Measurements from ENCODE around the gene APOC1. TPM values are rescaled to one million over a fixed set of nuclear protein-coding genes. Genes with fewer than 3 reads are reported as not detected.

APOC1 gene
- total RNA-seq, 1 donor from 2014 or later, result 16.1 TPM

- Histone ChIP-seq H3K79me2 (ENCODE audit: low read depth) (no peaks in the 10 kb centered on the region), H3K9me3 (ENCODE audit: low read depth) (no peaks in the 10 kb centered on the region), H2AFZ (replicated peaks) (no peak overlapping the region), H4K20me1 (ENCODE audit: low read depth) (no peaks in the 10 kb centered on the region), H3K4me3 (no peak overlapping the region), H3K4me2 (no peak overlapping the region), H3K9ac (no peak overlapping the region), H3F3A (ENCODE audit: low read depth) (no peaks in the 10 kb centered on the region), H3K4me1 (no peaks in the 10 kb centered on the region), H3K36me3 (no peaks in the 10 kb centered on the region), H3K27ac (no peak overlapping the region), H3K27me3 (no peaks in the 10 kb centered on the region)
- H3K9me3 Mint-ChIP-seq, result no peaks in the 10 kb centered on the region
- peaks cover 11% of the 10 kb centered on the region for H3K4me1 Mint-ChIP-seq
- no peak overlapping the region for H3K27ac Mint-ChIP-seq
- H3K27me3 Mint-ChIP-seq (ENCODE audit: insufficient read depth, low read depth), result peaks cover 12% of the 10 kb centered on the region
- no peak for DNase-seq (ENCODE audit: low spot score)
- H3K4me3 Mint-ChIP-seq, result no peak overlapping the region
- H3K36me3 Mint-ChIP-seq, result no peaks in the 10 kb centered on the region
- TF ChIP-seq CTCF (IDR thresholded peaks at IDR 0.05), result no peak
- TF ChIP-seq EZH2phosphoT487 (IDR thresholded peaks at IDR 0.05), result no peak
- TF ChIP-seq EZH2 (IDR thresholded peaks at IDR 0.05), result no peak
Measured at GRCh38 chr19:44927746-44928145, 13.3 kb downstream of the APOC1 start.

GRCh38 chr19:44930088-44930487 lies 15.7 kb downstream of the APOC1 start:
- Mint-ChIP-seq H3K27ac (no peak overlapping the region), H3K36me3 (no peaks in the 10 kb centered on the region), H3K4me1 (peaks cover 11% of the 10 kb centered on the region), H3K27me3 (ENCODE audit: insufficient read depth, low read depth) (peaks cover 15% of the 10 kb centered on the region), H3K9me3 (no peaks in the 10 kb centered on the region), H3K4me3 (no peak overlapping the region)
- Histone ChIP-seq H4K20me1 (ENCODE audit: low read depth) (no peaks in the 10 kb centered on the region), H3K4me1 (no peaks in the 10 kb centered on the region), H3F3A (ENCODE audit: low read depth) (no peaks in the 10 kb centered on the region), H3K79me2 (ENCODE audit: low read depth) (no peaks in the 10 kb centered on the region), H3K4me2 (no peak overlapping the region), H3K36me3 (no peaks in the 10 kb centered on the region), H3K27ac (no peak overlapping the region), H3K27me3 (no peaks in the 10 kb centered on the region), H3K9ac (no peak overlapping the region), H3K9me3 (ENCODE audit: low read depth) (no peaks in the 10 kb centered on the region), H2AFZ (replicated peaks) (no peak overlapping the region), H3K4me3 (no peak overlapping the region)
- no peak for TF ChIP-seq EZH2 (IDR thresholded peaks at IDR 0.05)
- TF ChIP-seq CTCF (IDR thresholded peaks at IDR 0.05), result no peak
- no peak for DNase-seq (ENCODE audit: low spot score)

- H3K27me3 ChIP-seq, result no peaks in the 10 kb centered on the region
- H3K36me3 ChIP-seq, result no peaks in the 10 kb centered on the region
- H2AFZ ChIP-seq (replicated peaks), result no peak overlapping the region
- H3K36me3 Mint-ChIP-seq, result no peaks in the 10 kb centered on the region
- no peak for DNase-seq (ENCODE audit: low spot score)
- no peak overlapping the region for H3K9ac ChIP-seq
- no peak overlapping the region for H3K27ac Mint-ChIP-seq
- TF ChIP-seq CTCF (IDR thresholded peaks at IDR 0.05), result no peak
- no peak for TF ChIP-seq EZH2 (IDR thresholded peaks at IDR 0.05)
- no peak for TF ChIP-seq EZH2phosphoT487 (IDR thresholded peaks at IDR 0.05)
- H3K4me3 Mint-ChIP-seq, result no peak overlapping the region
- no peak overlapping the region for H3K4me2 ChIP-seq
- peaks cover 9% of the 10 kb centered on the region for H3K4me1 Mint-ChIP-seq
- no peaks in the 10 kb centered on the region for H3K9me3 Mint-ChIP-seq
- H3K79me2 ChIP-seq (ENCODE audit: low read depth), result no peaks in the 10 kb centered on the region
- no peak overlapping the region for H3K27ac ChIP-seq
- H3K4me1 ChIP-seq, result no peaks in the 10 kb centered on the region
- H3K27me3 Mint-ChIP-seq (ENCODE audit: insufficient read depth, low read depth), result peaks cover 12% of the 10 kb centered on the region
- no peaks in the 10 kb centered on the region for H3K9me3 ChIP-seq (ENCODE audit: low read depth)
- no peak overlapping the region for H3K4me3 ChIP-seq
- H4K20me1 ChIP-seq (ENCODE audit: low read depth), result no peaks in the 10 kb centered on the region
- no peaks in the 10 kb centered on the region for H3F3A ChIP-seq (ENCODE audit: low read depth)
Measured at GRCh38 chr19:44931541-44931940, 17.1 kb downstream of the APOC1 start.

- DNase-seq (ENCODE audit: low spot score), result no peak
- no peak overlapping the region for H3K9ac ChIP-seq
- TF ChIP-seq EZH2 (IDR thresholded peaks at IDR 0.05) (no peak), EZH2phosphoT487 (IDR thresholded peaks at IDR 0.05) (no peak), CTCF (IDR thresholded peaks at IDR 0.05) (no peak)
- H3K36me3 Mint-ChIP-seq, result no peaks in the 10 kb centered on the region
- peaks cover 4% of the 10 kb centered on the region for H3K4me1 Mint-ChIP-seq
- H3K9me3 Mint-ChIP-seq, result no peaks in the 10 kb centered on the region
- no peak overlapping the region for H3K27ac ChIP-seq
- no peak overlapping the region for H3K4me3 ChIP-seq
- no peak overlapping the region for H3K27ac Mint-ChIP-seq
- no peaks in the 10 kb centered on the region for H3K4me1 ChIP-seq
- H3K27me3 Mint-ChIP-seq (ENCODE audit: insufficient read depth, low read depth), result peaks cover 7% of the 10 kb centered on the region
- H3K79me2 ChIP-seq (ENCODE audit: low read depth), result no peaks in the 10 kb centered on the region
- no peak overlapping the region for H3K4me3 Mint-ChIP-seq
- no peaks in the 10 kb centered on the region for H4K20me1 ChIP-seq (ENCODE audit: low read depth)
- H3K4me2 ChIP-seq, result no peak overlapping the region
- no peaks in the 10 kb centered on the region for H3K36me3 ChIP-seq
- no peaks in the 10 kb centered on the region for H3K9me3 ChIP-seq (ENCODE audit: low read depth)
- no peaks in the 10 kb centered on the region for H3F3A ChIP-seq (ENCODE audit: low read depth)
- H2AFZ ChIP-seq (replicated peaks), result no peak overlapping the region
- no peaks in the 10 kb centered on the region for H3K27me3 ChIP-seq
Measured at GRCh38 chr19:44939668-44940067, 25.3 kb downstream of the APOC1 start.
